Astrocyte of the spinal cord (primary cell): ENCODE results near the gene TPM2.

ENCODE experiments used
- DNase-seq: peaks from one replicate; pipeline ENCODE4 v3.0.0; 2011; ENCODE audit warnings: low read depth, low spot score
- H3K4me3 ChIP-seq: 2 replicates; pipeline ENCODE4 v1.5.1; 2011; ENCODE audit warnings: low read depth, mild to moderate bottlenecking, low read length, moderate library complexity
- in situ Hi-C: cut with HindIII; loops from 2 replicates; pipeline ENCODE4 v1.10.0; 2017; ENCODE audit warnings: low sequenced_read_pairs
- TF ChIP-seq, protein P1 (sequence below): IDR thresholded peaks from 2 replicates; pipeline ENCODE4 v1.5.1; 2012; ENCODE audit warnings: low read depth, mild to moderate bottlenecking, low read length, inconsistent platforms

TPM2 gene

DNA sequence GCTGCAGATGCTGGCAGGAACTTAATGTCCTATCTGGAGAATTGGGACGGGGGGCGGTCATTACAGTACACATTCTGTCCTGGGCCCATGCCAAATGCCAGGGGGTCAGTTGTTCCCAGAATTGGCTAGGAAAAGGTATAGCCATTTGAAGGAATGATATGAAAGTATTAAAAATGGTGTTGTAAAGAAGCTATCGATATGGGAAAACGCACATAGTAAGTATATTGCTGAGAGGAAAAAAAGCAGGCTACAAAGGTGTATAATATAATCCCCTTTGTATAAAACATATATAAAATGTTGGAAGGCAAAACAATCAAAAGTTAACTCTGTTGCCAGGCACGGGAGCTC lies 24.3 kb downstream of the TPM2 start:
- TF ChIP-seq, protein P1, sequence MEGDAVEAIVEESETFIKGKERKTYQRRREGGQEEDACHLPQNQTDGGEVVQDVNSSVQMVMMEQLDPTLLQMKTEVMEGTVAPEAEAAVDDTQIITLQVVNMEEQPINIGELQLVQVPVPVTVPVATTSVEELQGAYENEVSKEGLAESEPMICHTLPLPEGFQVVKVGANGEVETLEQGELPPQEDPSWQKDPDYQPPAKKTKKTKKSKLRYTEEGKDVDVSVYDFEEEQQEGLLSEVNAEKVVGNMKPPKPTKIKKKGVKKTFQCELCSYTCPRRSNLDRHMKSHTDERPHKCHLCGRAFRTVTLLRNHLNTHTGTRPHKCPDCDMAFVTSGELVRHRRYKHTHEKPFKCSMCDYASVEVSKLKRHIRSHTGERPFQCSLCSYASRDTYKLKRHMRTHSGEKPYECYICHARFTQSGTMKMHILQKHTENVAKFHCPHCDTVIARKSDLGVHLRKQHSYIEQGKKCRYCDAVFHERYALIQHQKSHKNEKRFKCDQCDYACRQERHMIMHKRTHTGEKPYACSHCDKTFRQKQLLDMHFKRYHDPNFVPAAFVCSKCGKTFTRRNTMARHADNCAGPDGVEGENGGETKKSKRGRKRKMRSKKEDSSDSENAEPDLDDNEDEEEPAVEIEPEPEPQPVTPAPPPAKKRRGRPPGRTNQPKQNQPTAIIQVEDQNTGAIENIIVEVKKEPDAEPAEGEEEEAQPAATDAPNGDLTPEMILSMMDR = no peak
- in situ Hi-C loops = no loop called here
- H3K4me3 ChIP-seq = peak overlapping the region; percentile 53
- no peak for DNase-seq

DNA sequence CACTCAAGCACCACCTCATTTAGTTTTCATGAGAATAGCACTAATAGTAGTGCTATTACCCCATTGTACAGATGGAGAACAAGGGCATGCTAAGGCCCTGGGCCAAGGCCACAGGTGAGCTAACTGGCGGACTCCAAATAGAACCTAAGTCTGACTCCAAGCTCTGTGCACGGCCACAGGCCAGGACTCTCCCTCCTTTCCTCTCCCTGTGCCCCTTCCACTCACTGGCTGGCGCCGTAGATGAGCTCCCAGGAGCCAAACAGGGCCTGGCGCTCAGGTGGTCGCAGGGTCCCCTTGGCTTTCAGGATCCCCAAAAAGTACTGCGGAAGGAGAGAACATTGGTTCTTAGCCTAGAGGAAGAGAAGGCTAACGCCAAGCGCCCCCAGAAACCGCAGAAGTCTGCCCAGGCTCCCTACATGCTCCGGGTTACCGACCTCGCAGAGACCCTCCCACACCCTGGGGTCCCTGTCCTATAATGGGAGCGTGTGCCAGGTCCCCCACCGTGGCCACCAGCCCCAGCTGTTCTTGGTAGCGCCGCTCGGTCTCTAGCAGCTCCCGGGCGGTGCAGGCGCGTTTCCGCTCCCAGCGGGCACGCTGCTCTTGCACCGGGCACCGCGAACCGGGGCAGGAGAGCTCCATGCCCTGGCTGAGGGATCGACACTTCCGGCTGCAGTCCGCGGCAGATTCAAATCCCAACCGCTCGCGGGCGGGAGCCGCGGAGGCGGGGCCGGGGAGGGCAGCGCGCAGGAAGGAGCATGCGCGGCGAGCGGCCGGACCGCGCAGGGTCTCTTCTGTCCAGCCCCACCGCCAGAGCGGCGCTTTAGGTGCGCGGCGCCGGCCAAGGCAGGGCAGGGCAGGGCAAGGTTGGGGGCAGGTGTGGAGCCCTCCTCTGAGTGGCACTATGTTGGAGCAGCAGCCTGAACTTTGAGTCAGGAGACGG lies 24.9 kb downstream of the TPM2 start, which contains the start of gene ARHGEF39:
Gene ARHGEF39, minus strand, starts transcription at position 665 of the 940 bp plus-strand sequence. Its CDS starts 26 bp downstream, at position 639.
- in situ Hi-C loops = no loop called here
- TF ChIP-seq, protein P1 = peak; percentile 28
- DNase-seq = peak; percentile 76
- peak within 1 kb of the TSS; percentile 53 for H3K4me3 ChIP-seq

DNA sequence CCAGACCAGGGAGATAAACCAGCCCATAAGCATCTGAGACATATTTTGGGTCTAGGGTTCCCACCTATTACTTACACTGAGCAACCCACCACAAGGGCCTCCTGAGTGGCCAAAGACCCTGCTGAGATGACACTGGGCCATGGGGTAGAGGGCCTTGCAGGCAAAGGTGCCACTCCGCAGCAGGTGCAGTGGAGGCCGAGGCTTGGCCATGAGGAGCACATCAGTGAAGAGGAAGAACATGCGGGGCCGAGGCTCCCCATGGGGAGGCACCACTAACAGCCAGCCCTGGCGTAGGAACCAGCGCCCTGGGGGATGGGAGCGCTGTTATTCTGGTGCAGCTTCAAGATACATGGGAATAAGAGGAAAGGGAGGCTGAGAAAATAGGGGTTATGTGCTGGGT lies 27.3 kb downstream of the TPM2 start:
- no peak overlapping the region for H3K4me3 ChIP-seq
- TF ChIP-seq, protein P1 = no peak
- no peak for DNase-seq
- in situ Hi-C loops = no loop called here

DNA sequence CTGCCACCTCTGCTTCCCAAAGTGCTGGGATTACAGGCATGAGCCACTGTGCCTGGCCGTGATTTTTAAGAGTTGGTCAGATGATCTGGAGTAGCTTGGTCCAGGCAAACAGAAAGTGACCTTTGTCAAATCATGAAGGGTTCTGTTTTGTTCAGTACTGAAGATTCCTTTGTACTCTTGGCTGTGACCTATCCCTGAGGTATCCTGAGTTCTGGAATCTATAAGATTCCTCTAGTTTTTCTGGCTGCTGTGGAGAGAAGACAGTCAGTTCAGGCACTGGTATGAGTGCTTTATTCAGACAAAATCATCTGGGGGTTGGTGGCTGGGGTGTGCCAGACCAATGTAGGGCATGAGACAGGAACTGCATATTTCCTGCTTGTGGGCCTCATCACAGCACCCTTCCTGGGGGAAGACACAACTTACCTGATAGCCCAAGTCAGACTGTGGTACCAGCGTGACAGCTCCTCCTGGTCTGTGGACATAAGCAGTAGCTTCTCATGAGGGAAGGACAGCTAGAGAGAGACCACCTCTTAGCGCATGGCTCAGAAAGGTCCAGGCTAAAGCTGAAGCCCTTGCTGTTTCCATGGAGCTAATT lies 27.9 kb downstream of the TPM2 start:
- in situ Hi-C loops = no loop called here
- no peak overlapping the region for H3K4me3 ChIP-seq
- TF ChIP-seq, protein P1 = no peak
- DNase-seq = no peak

DNA sequence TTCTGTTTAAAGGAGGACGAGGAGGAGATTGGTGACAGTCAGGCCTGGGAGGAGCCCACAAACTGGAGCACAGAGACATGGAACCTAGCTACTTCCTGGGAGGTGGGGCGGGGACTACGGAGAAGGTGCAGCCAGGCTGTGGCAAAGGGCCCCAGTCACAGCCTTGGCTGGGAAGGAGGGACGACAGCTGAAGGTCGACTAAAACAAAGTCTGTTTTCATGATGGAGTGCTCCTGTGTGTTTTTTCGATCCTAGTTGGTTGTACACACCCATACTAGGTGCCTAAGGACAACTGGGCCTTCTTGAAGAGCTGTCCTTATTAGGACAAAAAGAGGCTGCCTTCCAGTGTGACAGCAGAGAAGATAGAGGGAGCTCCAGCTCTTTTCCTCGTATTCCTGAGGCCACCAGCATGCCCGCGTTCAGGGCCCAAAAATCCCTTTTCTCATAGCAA lies 28.7 kb downstream of the TPM2 start:
- DNase-seq = peak; percentile 49
- in situ Hi-C loops = no loop called here
- TF ChIP-seq, protein P1 = peak; percentile 62
- no peak overlapping the region for H3K4me3 ChIP-seq

DNA sequence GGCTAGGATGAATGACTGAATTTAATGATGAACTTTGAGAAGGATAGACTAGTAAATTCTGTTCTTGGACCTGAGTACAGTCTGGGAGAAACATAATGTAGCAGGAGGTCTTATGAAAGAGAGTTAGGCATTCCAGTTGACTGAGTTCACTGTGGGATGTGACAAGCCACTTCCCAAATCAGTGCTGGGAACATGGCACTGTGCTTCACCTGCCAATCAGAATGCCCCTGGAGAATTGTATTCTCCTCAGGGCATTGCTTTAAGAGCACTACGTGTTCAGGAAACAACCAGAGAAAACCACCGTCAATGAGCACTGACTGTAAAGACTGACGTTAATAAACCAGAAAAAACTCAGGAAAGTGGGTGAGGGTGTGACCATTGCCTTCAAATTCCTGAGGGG lies 30.4 kb downstream of the TPM2 start:
- in situ Hi-C loops = no loop called here
- no peak for DNase-seq

More for the DNA sequence above, 30.4 kb downstream of the TPM2 start:
- TF ChIP-seq, protein P1 = no peak
- peak overlapping the region; percentile 86 for H3K4me3 ChIP-seq
